K562 (cell line): ENCODE measurements around the gene FILIP1. TPM values are rescaled to one million over a fixed set of nuclear protein-coding genes. Genes with fewer than 3 reads are reported as not detected.
"Not testable (repeated sequence)": the region's sequence is repeated elsewhere in the genome, so short reads cannot be mapped to it uniquely, and the experiment has no call there.

ENCODE experiments used
- ATAC-seq: fragments of 200-7000 bp; cut with Tn5 transposase; 3 replicates; pipeline ENCODE4 v1.9.1; 2020; ENCODE audit warnings: moderate library complexity
- BruUV-seq: library from RNA; stranded (reverse); fragments of 400-500 nt; replicated peaks from 2 replicates; lab custom pipeline; 2021; lab: Mats Ljungman, UMichigan
- CTCF ChIA-PET: fragments of 300-600 bp; formaldehyde crosslinking; extraction: SDS; loops from one replicate; lab custom pipeline; 2021; ENCODE audit warnings: low intra/inter-chr PET ratio; lab: Yijun Ruan, JAX
- POLR2A ChIA-PET: fragments of 300-600, 350-650 bp; sonication (Branson Sonifier 250); formaldehyde crosslinking; extraction: SDS; loops from one replicate; lab custom pipeline; 2021; ENCODE audit warnings: antibody characterized with exemption, inconsistent platforms; lab: Yijun Ruan, JAX
- DNase-seq, 4 experiments: peaks; one replicate each; pipeline versions ENCODE4 v3.0.0 to v3.0.0-alpha.2; 2011 to 2018; ENCODE audit warnings: low spot score in 3 of 4, mixed read lengths in 3 of 4; ENCODE audit errors: extremely low read depth in 1 of 4
- FAIRE-seq: peaks from 2 replicates; lab custom pipeline; 2011; peaks lifted over from hg19 to GRCh38; lab: Jason Lieb, UNC
- H2AFZ ChIP-seq: 2 replicates; pipeline ENCODE4 v1.6.0; 2011; ENCODE audit warnings: low read depth, low read length, control low read depth, inconsistent platforms
- H3K27ac ChIP-seq: fragments of 200-600 bp; 3 replicates; pipeline ENCODE4 v1.8.0; 2011; ENCODE audit warnings: low read depth, mild to moderate bottlenecking, control low read depth, inconsistent platforms, low read length, moderate library complexity, mixed read lengths; ENCODE audit errors: extremely low read depth
- H3K27me3 ChIP-seq, 2 experiments: fragments of 300-600 bp in 1 of 2; 2 replicates in 1 of 2; 3 replicates in 1 of 2; pipeline versions ENCODE4 v1.6.0 to v1.8.0; 2011; ENCODE audit warnings: inconsistent platforms in 2 of 2, low read length in 2 of 2, mild to moderate bottlenecking in 1 of 2, mixed read lengths in 1 of 2, moderate library complexity in 1 of 2; ENCODE audit not compliant: control insufficient read depth in 2 of 2, insufficient read depth in 2 of 2
- H3K36me3 ChIP-seq: fragments of 300-600 bp; 3 replicates; pipeline ENCODE4 v1.8.0; 2011; ENCODE audit warnings: mild to moderate bottlenecking, low read length, inconsistent platforms; ENCODE audit not compliant: control insufficient read depth, insufficient read depth
- H3K4me1 ChIP-seq, 2 experiments: fragments of 200-600 bp in 1 of 2; replicated peaks in 1 of 2; 2 replicates in 1 of 2; 3 replicates in 1 of 2; pipeline versions ENCODE4 v1.5.1 to v1.8.0; 2011; ENCODE audit warnings: inconsistent platforms in 2 of 2, low read length in 2 of 2, mild to moderate bottlenecking in 1 of 2, mixed read lengths in 1 of 2, moderate library complexity in 1 of 2; ENCODE audit not compliant: control insufficient read depth in 2 of 2, insufficient read depth in 2 of 2
- H3K4me2 ChIP-seq: 2 replicates; pipeline ENCODE4 v1.6.1; 2011; ENCODE audit warnings: low read length, control low read depth, inconsistent platforms, mixed read lengths; ENCODE audit not compliant: insufficient read depth
- H3K4me3 ChIP-seq: fragments of 200-600 bp; sonication (generic), shearing (Covaris generic); 2 replicates; pipeline ENCODE4 v1.5.1; 2016; ENCODE audit warnings: control low read depth, inconsistent platforms
- H3K79me2 ChIP-seq: fragments of 200-600 bp; 3 replicates; pipeline ENCODE4 v1.8.0; 2011; ENCODE audit warnings: low read length, inconsistent platforms; ENCODE audit not compliant: control insufficient read depth, insufficient read depth
- H3K9ac ChIP-seq, 2 experiments: 2 replicates each; pipeline versions ENCODE4 v1.6.0 to v1.6.1; 2011; ENCODE audit warnings: low read depth in 2 of 2, low read length in 2 of 2, control low read depth in 1 of 2, inconsistent platforms in 1 of 2, mild to moderate bottlenecking in 1 of 2, mixed read lengths in 1 of 2; ENCODE audit not compliant: insufficient read depth in 1 of 2
- H3K9me1 ChIP-seq: one replicate; pipeline ENCODE4 v1.6.0; 2011; ENCODE audit warnings: inconsistent platforms, mild to moderate bottlenecking, low read length, moderate library complexity; ENCODE audit not compliant: control insufficient read depth, insufficient read depth
- H3K9me3 ChIP-seq: replicated peaks from 2 replicates; pipeline ENCODE4 v1.5.1; 2011; ENCODE audit warnings: low read depth, low read length, inconsistent platforms; ENCODE audit not compliant: control insufficient read depth, insufficient read depth
- H4K20me1 ChIP-seq: replicated peaks from 2 replicates; pipeline ENCODE4 v1.6.1; 2011; ENCODE audit warnings: low read length, inconsistent platforms, mixed read lengths; ENCODE audit not compliant: control insufficient read depth, insufficient read depth
- WGBS: fragments of 100-300 bp; shearing (Covaris generic); methylation state at CpG from one replicate; pipeline ENCODE4 v1.1.6; 2016; ENCODE audit warnings: low coverage, mixed read lengths; ENCODE audit not compliant: insufficient coverage; ENCODE audit errors: missing lambda C conversion rate; 5-methylcytosine and 5-hydroxymethylcytosine counted together
- in situ Hi-C: fragments of 300-500 bp; cut with MboI; formaldehyde crosslinking; loops from 4 replicates; pipeline ENCODE4 v1.15.0; 2018; ENCODE audit warnings: inconsistent platforms, mixed read lengths
- intact Hi-C: fragments of 100-400 bp; cut with micrococcal nuclease; formaldehyde crosslinking; loops from 2 replicates; pipeline ENCODE4 v1.14.2; 2022
- polyA plus RNA-seq, 8 experiments: library from polyadenylated mRNA; depleted of rRNA in 4 of 8; stranded (reverse) in 5 of 8; unstranded in 3 of 8; fragments of >200 nt; fragmentation: Nextera tagmentation in 2 of 8; fragmentation: Illumina TruSeq in 1 of 8; extraction: Ambion mirVana in 2 of 8; extraction: Trizol in 1 of 8; gene quantifications; 2 replicates each; pipeline versions ENCODE4 v1.2.1 to v1.2.3, GENCODE V29; 2011 to 2014; ENCODE audit warnings: inconsistent platforms in 1 of 8, missing spikeins in 1 of 8
- total RNA-seq, 7 experiments: library from RNA; depleted of rRNA in 6 of 7; stranded (reverse); fragments of >200 nt in 6 of 7; fragmentation: Illumina TruSeq in 2 of 7; extraction: Trizol in 2 of 7; gene quantifications; 2 replicates each; pipeline versions ENCODE4 v1.2.1 to v1.2.3, GENCODE V29; 2011 to 2021; ENCODE audit warnings: low replicate concordance in 1 of 7

Gene FILIP1
- total and polyA plus RNA-seq, 9 of the 15 experiments (the other 6 are each of a cell fraction or from before 2014, with no cell fraction given), result 0.03 to 0.25 (median 0.10) TPM; not detected in 1

GRCh38 chr6:75441883-75442282, 51.7 kb downstream of the FILIP1 start:
- H3K36me3 ChIP-seq, H3K27ac ChIP-seq, H3K4me1 ChIP-seq, FAIRE-seq, BruUV-seq, DNase-seq, H3K4me3 ChIP-seq, POLR2A ChIA-PET, H3K9me1 ChIP-seq, CTCF ChIA-PET, H3K9me3 ChIP-seq, H4K20me1 ChIP-seq, in situ Hi-C loops, H2AFZ ChIP-seq, H3K4me2 ChIP-seq, intact Hi-C loops, H3K9ac ChIP-seq, ATAC-seq, H3K79me2 ChIP-seq, H3K27me3 ChIP-seq: not testable (repeated sequence)
- no CpG with 5 or more reads among the region's 29 CpGs for WGBS

- POLR2A ChIA-PET, FAIRE-seq: not testable (repeated sequence)
Observed at GRCh38 chr6:75441479-75441878, 52.1 kb downstream of the FILIP1 start.

More at GRCh38 chr6:75441479-75441878, 52.1 kb downstream of the FILIP1 start:
- H3K27me3 ChIP-seq, intact Hi-C loops, DNase-seq, H3K4me2 ChIP-seq, H4K20me1 ChIP-seq, H3K27ac ChIP-seq, H3K9me3 ChIP-seq, H3K79me2 ChIP-seq, in situ Hi-C loops, H2AFZ ChIP-seq, H3K4me3 ChIP-seq, H3K9ac ChIP-seq, H3K4me1 ChIP-seq, H3K9me1 ChIP-seq, BruUV-seq, CTCF ChIA-PET, H3K36me3 ChIP-seq, ATAC-seq: not testable (repeated sequence)
- WGBS, result no CpG with 5 or more reads among the region's 33 CpGs
